ENCODE data around the gene ST8SIA2.
"Not testable (repeated sequence)": the region's sequence is repeated elsewhere in the genome, so short reads cannot be mapped to it uniquely, and the experiment has no call there.

Gene ST8SIA2

DNA sequence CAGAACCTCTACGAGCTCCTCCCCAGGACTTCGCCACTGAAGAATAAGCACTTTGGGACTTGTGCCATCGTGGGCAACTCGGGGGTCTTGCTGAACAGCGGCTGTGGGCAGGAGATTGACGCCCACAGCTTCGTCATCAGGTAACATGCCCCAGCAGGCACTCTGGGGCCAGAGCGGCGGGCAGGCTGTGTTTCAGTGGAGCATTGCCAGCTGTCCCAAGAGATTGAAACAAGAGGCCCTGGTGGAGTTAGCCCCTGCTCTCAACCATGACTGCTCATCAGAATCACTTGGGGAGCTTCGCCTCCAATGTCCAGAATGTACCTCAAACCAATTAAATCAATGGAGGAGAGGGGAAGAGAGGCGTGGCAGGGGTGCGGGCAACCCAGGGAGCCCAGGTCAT, 44.8 kb downstream of the ST8SIA2 start:
- DNase-seq (ENCODE audit: low read depth in 4 of 4, low spot score in 1 of 4), result no peak

DNA sequence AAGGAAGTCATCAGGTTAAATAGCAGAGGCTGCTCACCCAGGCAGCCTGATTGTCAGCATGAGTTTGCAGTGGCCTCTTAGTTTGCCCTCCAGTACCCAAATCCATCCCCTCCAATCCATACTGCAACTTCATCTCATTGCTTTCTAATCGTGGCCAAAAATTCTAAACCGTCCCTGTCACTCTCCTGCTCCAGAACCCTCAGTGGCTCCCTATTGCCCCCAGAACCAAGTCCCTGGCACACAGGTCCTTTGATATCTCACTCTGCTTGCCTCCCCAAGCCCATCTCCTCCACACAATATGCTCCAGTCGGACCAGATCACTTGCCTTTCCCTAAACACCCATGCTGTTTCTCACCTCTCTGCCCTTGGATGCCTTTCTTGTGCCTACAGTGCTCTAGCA, 49.7 kb downstream of the ST8SIA2 start:
- no peak for DNase-seq (ENCODE audit: low read depth in 4 of 4, low spot score in 1 of 4)

DNA sequence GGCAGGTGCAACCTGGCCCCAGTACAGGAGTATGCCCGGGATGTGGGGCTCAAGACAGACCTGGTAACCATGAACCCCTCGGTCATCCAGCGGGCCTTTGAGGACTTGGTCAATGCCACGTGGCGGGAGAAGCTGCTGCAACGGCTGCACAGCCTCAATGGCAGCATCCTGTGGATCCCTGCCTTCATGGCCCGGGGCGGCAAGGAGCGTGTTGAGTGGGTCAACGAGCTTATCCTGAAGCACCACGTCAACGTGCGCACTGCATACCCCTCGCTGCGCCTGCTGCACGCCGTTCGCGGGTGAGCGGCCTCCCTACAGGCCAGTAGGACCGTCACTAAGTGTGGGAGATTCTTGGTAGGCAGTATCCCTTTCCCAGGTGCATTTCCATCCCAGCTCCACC, 51.0 kb downstream of the ST8SIA2 start:
- DNase-seq (ENCODE audit: low read depth in 4 of 4, low spot score in 1 of 4), result no peak

DNA sequence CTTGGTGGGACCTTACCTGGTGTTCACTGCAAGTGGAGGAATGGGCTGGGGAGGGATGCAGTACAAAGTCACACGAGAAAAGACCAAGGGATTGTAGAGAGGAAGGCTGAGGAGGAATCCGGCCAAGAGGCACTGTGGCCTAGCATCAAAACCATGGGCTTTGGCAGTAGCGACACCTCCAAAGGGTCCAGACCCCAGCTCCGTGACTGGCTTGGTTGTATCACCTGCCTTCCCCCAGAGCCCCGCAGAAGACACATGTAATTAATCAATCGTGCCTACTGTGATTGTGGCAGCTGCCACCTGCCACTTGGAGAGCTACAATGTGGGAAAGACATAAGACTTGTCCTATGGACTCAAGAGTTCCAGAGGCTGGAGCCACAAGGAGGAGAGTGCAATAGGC, 54.7 kb downstream of the ST8SIA2 start:
- no peak for DNase-seq (ENCODE audit: low read depth in 4 of 4, low spot score in 1 of 4)

DNA sequence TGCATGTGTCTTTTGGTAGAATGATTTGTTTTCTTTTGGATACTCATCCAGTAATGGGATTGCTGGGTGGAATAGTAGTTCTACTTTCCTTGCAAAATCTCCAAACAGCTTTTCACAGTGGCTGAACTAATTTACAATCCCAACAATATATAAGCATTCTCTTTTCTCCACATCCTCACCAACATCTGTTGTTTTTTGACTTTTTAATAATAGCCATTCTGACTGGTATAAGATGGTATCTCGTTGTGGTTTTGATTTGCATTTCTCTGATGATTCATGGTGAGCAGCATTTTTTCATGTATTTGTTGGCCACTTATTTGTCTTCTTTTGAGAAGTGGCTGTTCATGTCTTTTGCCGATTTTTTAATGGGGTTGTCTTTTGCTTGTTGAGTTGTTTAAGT, 55.8 kb downstream of the ST8SIA2 start:
- no peak for DNase-seq (ENCODE audit: low read depth in 4 of 4, low spot score in 1 of 4)

DNA sequence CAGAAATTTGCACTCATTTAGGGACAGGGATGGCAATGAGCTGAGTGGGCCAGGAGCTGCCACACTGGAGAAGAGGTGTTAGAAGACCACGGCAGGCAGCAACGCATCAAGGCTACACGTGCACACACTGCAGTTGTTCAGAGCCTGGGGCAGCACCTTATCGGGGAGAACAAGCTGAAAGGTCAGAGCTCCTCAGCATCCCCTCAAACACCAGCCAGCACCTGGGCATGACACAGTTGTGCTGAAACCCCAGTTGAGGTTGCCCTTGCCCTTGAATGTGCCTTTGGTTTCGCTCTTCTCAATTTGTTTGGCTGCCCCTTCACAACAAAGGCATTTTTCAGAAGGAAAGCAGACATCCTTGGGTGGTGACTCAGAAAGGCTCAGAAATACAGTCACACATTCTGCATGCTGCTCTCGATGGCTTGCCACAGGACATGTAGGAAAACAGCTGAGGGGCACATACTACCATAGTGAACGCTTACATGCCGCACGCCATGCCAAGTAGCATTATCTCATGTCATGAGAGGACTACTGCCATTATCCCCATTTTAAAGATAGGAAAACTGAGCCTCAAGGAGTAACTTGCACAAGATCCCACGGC, 57.6 kb downstream of the ST8SIA2 start:
- DNase-seq (ENCODE audit: low read depth in 4 of 4, low spot score in 1 of 4), result no peak

DNA sequence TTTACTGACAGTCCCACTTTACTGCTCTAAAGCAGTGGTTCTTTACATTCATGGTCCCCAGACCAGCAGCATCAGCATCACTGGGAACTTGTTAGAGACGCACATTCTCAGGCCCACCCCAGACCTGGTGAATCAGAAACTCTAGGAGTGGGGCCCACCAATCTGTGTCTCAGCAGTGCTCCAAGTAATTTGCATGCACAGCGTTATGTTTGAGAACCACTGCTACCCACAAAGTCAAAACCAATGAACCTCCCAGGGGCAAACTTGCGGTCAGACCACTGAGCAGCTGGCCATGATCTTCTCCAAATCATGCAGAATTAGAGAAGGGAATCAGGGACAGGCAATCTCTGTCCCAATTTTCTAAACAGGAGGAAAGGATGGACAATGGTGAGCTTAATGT, 58.5 kb downstream of the ST8SIA2 start:
- no peak for DNase-seq (ENCODE audit: low read depth in 4 of 4, low spot score in 1 of 4)

DNA sequence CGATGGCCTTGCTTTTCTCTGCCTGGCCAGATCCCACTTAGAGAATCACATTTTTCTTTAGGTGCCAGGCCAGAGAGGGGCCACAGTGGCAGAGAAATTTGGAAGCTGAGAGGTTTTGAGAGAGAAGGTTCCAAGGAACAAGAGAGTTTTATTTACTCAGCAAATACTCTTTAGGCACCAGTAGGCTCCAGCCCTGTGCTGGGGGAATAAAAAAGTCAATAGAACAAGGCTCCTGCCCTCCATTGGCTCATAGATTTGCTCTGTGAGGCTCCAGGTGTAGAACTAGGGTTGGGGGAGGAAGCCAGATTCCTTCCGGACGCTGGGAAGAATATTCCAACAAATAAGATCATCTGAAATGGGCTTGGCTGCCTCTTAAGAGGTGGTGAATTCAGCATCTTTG, 59.9 kb downstream of the ST8SIA2 start:
- no peak for DNase-seq (ENCODE audit: low read depth in 4 of 4, low spot score in 1 of 4)

DNA sequence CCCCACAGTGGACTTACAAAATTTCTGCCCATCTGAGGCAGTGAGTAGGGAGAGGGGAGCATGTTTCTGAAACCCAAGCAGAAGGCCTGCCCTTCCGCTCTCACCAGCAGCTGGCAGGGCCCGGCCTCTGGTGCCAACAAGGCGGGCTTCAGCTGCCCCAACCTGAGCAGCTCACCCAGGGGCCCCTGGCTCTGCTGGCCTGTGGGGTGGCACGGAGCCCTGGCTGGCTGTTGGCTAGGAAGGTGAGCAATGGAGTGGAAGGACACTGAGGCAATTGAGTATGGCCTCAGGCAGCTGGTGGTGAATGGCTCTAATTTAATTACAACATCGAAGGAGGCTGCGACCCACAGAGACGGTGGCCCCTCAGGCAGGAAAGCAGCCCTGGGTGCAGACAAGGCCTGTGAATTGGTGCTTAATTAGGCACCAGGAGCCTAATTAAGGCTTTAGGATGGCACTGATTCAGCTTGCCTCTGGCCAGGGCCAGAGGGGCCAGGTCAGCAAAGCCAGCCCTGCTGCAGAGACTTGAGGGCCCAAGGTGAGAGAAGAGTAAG, 60.9 kb downstream of the ST8SIA2 start:
- no peak for DNase-seq (ENCODE audit: low read depth in 4 of 4, low spot score in 1 of 4)

DNA sequence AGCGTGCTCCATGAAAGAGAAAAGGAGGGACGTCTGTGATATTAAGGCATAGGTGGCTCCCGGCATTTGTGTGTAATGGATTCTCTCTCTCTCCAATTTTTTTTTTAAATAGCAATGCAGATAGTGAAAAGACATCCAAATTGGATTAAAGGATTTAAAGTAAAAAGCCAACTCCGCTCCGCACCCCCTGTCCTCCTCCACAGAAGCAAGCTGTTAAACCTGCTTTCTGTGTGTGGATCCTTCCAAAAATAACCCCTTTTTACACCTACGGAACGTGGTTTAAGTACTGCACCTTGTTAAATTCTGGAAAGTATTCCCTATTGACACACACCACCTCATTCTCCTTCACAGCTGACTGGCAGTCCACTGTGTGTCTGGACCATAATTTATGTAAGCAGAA, 61.6 kb downstream of the ST8SIA2 start:
- DNase-seq (ENCODE audit: low read depth in 4 of 4, low spot score in 1 of 4), result no peak

DNA sequence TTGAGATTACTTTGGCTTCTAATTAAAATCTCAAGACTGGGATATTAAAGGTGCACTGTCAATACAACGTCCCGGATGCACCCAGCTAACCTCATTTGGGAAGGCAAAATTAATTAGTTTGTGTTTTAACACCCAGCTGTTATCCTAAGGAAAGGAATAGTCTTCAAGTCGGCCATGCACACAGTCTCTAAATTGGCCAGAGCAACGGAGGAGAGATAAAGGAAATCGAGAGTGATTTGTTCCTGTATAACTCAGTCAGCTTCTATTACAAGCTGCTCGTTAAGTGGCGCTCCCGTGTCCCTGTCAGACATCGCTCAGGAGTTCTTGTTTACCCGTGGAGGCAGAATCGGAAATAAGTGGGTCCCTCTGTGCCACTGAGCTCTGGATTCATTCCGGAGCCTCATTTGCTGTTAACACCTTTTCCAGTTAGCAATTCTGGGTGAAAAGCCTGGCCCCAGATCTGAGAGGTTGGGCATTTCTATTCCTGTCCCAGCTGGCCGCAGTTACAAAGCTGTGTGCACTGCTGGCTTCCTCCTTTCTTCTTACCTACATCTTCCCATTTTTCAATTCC, 63.9 kb downstream of the ST8SIA2 start:
- DNase-seq (ENCODE audit: low read depth in 4 of 4, low spot score in 1 of 4), result no peak

DNA sequence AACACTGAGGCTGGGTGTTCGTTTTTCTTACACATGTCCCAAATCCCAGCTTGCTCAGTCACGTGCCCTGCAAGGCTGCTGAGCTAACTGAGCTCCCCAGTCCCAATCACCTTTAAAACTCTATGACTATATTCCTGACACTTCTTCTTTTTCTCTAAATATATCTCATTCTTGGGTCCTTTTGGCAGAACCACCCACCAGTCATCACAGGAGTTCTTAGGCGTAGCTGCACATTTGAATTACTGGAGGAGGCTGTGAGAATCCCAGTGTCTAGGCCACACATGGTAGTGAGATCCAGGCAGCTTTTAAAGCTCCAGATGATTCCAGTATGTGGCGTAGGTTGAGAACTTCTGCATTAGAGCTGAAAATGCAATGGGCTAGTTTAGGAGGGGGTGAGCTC, 66.3 kb downstream of the ST8SIA2 start:
- no peak for DNase-seq (ENCODE audit: low read depth in 4 of 4, low spot score in 1 of 4)

DNA sequence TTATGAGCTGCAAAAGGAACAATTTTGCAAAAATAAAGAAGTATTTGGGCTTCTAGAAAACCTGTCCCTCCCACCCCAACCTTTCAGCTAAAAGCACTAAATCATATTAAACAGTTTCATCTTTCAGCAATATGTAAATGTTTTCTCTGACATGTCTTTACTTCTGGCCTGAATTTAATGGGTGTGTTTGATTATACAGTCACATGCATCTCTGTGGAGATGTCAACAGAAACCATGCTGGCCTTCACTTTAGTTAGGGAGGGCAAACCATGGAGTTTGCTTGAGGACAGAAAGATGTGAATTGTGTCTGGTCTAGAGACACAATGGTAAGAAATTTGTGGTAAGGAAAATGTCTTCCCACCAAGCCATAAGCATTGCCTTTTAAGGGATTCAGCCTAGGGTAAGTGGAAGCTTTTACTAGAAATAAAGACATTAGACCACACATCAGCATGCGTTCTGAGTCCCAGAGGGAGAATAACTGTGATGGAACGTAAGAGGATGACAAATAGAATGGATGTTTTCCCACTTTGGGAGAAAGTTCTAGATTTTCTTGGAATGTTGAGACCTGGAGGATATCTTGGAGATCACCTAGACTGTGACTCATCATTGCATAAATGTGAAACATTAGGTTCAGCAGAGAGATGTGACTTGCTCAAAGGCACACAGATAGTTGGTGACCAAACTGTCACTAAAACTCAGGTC, 68.9 kb downstream of the ST8SIA2 start:
- no peak for DNase-seq (ENCODE audit: low read depth in 4 of 4, low spot score in 1 of 4)

DNA sequence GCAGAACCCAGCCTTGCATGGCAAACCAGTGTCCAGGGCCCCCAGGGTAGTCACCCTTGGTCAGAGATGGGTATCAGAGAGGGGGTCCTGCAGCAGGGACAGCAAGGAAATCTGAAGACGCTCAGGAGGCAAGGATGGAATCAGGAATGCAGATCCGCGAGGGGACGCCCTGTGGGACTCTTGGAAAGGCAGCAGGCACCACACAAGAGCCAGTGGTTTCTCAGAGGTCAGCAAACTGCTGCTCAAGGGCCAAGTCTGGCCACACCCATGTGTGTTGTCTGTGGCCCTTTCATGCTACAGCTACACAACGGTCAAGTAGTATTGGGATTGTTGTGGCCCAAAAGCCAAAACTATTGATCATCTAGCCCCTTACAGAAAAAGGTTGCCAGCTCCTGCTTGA, 69.7 kb downstream of the ST8SIA2 start:
- DNase-seq (ENCODE audit: low read depth in 4 of 4, low spot score in 1 of 4), result no peak

DNA sequence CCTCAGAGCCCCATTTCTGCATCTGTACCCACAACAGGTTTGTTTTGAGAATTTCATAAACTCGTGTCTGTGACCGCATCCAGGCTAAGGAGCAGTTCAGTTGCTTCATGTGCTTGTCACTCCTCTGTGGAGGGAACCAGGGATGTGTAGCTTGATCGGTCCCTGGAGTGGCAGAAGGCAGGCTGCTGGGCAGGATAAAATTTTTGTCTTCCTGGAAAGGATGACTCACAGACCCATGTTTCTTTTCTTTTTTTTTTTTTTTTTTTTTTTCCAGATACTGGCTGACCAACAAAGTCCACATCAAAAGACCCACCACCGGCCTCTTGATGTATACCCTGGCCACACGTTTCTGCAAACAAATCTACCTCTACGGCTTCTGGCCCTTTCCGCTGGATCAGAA, 70.1 kb downstream of the ST8SIA2 start:
- DNase-seq (ENCODE audit: low read depth in 4 of 4, low spot score in 1 of 4), result no peak

DNA sequence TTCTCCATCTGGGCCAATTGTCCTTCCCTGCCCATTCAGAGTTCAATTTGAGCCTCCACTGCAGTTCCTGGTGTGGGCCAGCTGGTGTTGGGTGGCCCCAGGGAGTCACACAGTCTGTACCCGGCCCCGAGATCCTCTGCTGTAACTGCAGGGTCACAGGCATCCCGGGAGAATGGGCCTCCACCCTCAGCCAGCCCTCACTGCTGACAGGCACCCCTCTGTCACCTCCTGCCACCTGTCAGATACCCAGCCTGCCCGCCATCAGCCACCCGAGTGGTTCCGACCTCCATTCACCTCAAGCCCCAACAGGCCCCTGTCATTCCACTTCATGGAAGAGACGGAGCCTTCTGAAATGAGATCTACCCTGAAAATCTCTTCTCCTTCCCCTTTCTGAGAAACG, 73.2 kb downstream of the ST8SIA2 start:
- no peak for DNase-seq (ENCODE audit: low read depth in 4 of 4, low spot score in 1 of 4)

DNA sequence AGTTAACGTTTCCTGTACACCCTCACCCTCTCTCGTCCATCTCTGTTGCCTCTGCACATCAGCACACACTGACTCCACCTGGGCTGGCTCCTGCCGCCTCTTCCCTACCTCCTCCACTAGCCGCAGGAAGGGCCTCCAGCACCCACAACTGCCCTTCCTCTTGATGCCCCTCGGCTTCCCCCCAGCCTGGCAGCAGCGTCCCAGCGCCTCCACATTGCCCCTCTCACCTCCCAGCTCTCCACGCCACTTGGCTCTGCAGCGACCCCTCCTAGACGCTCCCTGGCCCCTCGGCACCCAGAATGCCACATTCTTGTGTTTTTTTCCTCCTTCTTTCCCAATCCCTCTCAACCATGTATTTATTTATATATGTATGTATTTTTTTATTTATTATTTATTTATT, 73.6 kb downstream of the ST8SIA2 start:
- no peak for DNase-seq (ENCODE audit: low read depth in 4 of 4, low spot score in 1 of 4)

DNA sequence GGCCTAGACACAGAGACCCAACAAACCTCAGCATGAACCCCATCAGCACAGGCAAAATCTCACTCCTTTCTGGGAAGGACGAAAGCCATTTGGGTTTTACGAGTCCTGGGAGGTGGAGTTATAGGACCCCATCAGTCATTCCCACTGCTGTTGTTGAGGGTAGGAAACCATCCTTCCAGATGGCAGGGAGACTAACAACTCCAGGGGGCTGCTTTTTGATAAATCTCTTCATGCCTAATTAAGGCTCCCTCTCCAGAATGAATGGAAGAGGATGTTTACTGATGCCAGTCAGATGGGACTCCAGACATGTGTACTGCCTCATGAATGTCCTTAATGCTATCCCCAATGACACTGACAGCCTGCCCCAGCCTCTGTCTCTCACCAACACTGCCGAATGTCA, 75.3 kb downstream of the ST8SIA2 start:
- no peak for DNase-seq (ENCODE audit: low read depth in 4 of 4, low spot score in 1 of 4)

DNA sequence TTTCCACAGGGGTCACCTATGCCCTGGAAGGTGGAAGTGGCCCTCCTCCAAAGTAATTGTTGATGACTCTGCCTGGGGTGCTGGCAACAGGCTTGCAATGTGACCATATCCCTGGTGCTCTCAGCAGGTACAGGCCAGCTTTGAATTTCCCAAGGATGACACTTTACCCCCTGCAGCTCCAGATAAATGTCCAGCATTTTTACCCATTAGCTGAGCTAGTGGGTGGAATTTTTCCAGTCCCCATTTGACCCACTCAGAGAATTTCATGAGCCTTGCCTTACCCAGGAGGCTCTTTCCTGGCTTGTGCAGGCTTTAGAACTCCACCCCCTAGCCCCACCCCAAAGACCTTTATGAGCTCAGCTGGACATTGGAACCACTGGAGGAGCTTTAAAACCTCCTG, 77.6 kb downstream of the ST8SIA2 start:
- no peak for DNase-seq (ENCODE audit: low read depth in 4 of 4, low spot score in 1 of 4)

DNA sequence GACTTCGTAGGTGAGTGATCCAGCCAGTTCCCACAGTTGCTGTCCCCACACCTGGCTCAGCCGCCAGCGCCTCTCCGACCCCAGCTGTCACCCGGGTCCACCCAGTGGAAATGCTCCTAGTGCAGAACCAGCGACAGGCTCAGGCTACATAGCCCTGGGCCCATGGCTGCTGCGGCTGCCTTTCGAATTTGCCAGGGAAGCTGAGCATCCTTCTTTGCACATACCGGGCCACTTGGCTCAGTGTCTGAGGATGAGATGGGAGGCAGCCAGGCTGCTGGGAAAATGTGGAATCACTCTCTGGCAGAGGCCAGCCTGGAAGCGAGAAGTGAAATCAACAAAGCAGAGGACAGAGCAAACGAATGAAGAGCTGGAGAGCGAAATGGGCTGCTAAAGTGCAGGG, 80.1 kb downstream of the ST8SIA2 start:
- no peak for DNase-seq (ENCODE audit: low read depth in 4 of 4, low spot score in 1 of 4)

DNA sequence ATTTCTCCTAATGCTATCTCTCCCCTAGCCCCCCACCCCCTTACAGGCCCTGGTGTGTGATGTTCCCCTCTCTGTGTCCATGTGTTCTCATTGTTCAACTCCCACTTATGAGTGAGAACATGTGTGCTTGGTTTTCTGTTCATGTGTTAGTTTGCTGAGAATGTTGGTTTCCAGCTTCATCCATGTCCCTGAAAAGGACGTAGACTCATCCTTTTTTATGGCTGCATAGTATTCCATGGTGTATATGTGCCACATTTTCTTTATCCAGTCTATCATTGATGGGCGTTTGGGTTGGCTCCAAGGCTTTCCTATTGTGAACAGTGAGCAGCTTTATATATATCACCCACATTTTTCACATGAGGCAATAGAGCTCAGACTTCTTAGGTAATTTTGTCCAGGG, 86.0 kb downstream of the ST8SIA2 start:
- DNase-seq (ENCODE audit: low read depth in 4 of 4, low spot score in 1 of 4), result not testable (repeated sequence)

DNA sequence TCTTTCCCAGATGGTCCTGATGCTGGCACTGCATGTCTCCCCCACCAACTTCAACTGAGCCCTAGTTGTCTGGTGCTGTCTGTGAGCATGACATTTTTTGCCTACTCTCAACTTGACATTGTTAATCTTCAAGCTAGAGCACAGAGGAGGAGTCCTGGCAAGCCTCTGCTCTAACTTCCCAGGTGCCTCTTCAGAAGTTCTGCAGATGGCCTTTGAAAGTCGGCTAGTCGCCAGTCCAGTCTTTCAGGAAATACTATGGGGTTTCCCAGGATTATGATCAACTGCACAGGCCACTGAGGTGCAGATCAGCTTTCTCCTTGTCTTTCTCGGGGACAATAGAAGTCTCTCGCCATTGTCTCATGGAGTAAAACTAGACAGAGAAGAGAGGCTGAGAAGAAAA, 86.7 kb downstream of the ST8SIA2 start:
- no peak for DNase-seq (ENCODE audit: low read depth in 4 of 4, low spot score in 1 of 4)

DNA sequence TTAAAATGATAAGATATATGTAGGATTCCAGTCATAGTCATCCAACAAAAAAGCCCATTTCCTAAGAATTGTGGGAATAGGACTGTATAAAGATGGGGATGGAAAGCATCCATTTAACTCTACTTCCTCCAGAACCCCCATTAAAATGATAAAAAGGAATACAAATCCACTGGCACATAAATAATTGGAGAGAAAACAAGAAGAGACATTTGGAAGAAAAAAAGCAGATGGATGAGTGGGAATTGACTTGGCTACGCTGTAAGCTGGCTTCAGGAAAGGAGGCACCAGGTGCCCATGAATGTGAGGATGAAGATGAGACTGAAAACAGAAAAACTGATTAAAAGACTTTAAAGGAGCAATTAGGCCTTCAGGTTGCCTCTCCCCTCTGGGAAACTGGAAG, 91.8 kb downstream of the ST8SIA2 start:
- DNase-seq (ENCODE audit: low read depth in 4 of 4, low spot score in 1 of 4), result no peak

Data from stimulated activated CD4-positive, alpha-beta T cell treated with anti-CD3 and anti-CD28 coated beads, Interleukin-1b, Interleukin-23, amount 100 ng/mL, for 24 hours (primary cell).